NCI-H187 (cell line): Measurements from ENCODE around the gene ZMYND19.
A peak's percentile ranks its signal among the peaks of the same experiment; 100 is the strongest.
"Not testable (repeated sequence)": the region's sequence is repeated elsewhere in the genome, so short reads cannot be mapped to it uniquely, and the experiment has no call there.

Experiments used
- DNase-seq, 2 experiments: peaks; one replicate each; lab custom pipeline; 2025; lab: John Stamatoyannopoulos, UW

ZMYND19 gene

DNA sequence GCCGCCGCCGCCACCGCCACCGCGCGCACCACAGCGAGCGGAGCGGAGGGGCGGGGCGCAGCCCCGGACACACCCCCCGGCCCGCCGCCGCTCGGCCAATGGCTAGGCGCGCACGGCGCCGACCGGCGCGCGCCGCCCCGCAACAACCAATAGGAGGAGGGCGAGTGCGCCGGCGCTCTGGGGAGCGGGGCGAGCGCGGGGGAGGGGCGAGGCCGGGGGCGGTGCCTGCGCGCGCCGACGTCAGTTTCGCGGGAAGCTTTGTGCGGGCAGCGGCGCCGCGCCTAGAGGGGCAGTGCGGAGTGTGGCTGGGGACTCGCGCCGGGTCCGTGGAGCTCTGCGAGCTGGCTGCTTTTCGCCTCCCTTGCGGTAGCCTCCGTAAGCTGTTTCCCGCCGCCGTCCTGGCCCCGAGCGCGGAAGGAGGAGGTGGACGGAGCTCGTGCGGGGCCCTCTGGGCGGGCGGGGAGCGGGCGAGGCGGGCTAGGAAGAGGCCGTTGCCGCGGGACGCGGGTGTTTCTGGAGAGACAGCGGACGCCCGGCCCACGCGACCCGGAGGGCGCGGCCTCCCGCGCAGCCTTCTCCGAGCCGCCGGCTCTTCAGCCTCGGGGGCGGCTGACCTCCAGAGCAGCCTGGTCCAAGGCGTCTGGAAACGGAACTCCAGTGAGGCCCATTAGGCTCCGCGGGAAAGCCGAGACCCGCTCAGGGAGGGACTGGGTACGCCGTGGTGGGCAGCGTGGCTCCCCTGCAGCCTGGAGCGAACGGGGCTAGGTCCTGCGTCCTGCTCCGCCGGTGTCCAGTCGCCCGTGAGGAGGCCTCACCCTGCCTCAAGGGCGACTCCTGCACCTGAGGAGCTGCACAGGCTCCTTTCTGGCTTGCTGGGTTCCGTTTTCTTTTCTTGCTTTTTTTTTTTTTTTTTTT lies at the start of gene ZMYND19:
TSS of gene ZMYND19 (minus strand) at position 44 of the 915 bp plus-strand sequence. CDS start 249 bp downstream, outside the sequence.
- DNase-seq: peak; percentile 36 to 57

DNA sequence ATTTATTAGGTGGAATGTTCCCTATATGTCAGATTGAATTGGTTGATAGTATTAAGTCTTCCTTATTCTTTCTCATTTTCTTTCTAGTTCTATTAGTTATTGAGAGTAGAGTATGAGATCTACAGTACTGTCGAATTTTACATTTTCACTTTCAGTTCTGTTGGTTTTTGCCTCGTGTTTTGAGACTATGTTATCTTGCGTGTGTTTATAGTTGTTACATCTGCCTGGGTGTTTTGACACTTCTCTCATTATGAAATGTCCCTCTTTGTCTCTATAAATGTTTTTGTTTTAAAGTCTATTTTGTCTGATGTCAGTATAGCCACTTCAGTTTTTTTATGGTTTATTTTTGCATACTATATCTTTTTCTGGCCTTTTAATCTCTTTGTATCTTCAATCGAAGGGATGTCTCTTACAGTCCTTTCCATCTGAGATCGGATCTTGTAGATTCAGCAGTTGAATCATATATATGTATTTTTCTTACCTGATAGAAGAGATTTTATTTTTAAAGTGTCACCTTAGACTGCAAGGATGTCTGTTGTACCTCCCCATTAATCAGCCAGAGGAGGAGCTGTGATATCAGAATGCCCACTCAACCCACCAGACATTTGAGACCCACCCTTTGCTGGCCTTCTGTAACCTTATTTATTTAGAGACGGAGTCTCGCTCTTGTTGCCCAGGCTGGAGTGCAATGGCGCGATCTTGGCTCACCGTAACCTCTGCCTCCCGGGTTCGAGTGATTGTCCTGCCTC lies 49.2 kb upstream of the ZMYND19 start:
- DNase-seq: no peak

DNA sequence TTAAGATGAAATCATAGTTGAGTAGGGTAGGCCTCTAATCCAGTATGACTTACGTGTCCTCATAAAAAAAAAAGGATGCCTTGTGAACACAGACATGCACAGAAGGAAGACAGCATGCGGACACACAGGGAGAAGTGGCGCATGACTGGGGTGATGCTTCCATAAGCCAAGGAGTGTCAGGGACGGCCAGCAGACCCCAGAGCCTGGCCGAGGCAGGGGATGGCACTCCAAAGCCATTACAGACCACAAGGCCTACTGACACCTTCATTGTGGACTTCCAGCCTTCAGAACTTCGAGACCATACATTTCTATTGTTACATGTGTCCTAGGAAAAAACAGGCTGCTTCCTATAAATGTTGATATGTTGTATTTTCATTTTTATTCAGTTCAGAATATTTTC lies 48.4 kb upstream of the ZMYND19 start:
- no peak for DNase-seq

DNA sequence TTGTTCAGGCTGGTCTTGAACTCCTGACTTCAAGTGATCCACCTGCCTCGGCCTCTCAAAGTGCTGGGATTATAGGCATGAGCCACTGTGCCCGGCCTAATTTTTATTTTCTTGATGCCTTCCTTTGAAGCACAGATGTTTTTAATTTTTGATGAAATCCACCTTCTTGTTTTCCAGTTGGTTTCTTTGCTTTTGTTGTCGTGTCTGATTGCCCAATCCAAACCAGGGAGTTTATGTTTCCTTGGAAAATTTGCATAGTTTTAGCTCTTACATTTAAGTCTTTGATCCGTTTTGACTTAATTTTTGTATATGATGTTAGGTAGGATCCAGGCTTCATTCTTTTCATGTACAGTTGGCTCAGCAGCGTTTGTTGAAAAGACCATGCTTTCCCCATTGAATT lies 43.7 kb upstream of the ZMYND19 start:
- DNase-seq: no peak

DNA sequence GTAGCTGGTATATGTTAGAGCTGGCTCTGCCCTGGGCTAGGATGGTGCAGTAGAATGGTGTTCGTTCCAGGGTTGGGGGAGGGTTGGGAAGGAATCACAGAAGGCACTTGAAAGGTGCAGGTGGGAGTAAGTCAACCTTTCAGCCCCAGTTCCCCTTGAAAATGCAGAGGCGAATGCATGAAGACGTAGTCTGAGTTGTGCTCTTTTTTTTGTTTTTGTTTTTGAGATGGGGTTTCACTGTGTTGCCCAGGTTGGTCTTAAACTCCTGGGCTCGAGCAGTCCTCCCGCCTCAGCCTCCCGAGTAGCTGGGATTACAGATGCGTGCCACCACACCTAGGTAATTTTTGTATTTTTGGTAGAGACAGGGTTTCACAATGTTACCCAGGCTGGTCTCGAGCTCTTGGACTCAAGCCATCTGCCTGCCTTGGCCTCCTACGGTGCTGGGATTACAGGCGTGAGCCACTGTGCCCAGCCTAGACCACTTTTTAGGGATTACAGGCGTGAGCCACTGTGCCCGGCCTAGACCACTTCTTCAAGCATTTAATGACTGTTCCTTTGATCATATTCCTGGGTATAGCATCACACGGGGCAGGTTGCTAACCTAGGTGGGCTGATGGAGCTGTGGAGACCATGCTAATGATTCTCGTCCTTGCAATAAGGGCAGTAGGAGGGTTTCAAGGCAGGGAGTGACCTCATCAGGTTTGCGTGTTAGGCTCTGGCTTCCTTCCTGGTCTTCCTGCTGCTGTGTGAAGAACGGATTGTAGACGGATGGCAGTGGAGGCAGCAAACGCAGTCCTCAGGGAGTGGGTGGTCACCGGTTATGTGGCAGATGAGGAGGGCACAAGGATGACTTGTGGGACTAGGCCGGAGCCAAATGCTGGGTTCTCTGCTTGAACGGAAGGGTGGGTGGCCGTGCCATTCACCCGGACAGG lies 42.2 kb upstream of the ZMYND19 start:
- DNase-seq: no peak

DNA sequence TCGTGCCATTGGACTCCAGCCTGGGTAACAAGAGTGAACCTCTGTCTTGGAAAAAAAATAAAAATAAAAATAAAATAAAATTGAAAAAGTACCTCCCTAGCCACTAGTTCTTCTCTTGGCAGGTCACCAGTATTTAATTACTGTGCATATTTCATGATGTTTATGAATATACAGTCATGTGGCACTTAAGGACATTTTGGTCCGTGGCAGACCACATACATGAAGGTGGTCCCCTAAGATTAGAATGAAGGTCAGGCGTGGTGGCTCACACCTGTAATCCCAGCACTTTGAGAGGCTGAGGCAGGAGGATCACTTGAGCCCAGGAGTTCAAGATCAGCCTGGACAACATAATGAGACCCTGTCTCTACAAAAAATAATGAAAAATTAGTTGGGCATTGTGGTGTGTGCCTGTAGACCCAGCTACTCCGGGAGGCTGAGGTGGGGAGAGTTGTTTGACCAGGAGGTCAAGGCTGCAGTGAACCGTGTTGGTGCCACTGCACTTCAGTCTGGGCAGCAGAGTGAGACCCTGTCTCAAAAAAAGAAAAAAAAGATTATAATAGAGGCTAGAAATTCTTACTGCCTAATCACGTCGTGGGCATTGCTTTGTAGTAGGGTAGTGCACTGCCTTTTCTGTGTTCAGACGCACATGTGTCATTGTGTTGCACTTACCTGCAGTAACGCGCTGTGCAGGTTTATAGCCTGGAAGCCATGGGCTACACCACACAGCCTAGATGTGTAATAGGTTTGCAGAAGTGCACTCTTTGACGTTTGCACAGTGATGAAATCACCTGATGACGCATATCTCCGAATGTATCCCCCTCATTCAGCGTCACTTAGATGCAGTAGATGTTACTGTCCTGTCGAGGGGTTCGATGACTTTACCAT lies 41.3 kb upstream of the ZMYND19 start:
- DNase-seq: no peak

DNA sequence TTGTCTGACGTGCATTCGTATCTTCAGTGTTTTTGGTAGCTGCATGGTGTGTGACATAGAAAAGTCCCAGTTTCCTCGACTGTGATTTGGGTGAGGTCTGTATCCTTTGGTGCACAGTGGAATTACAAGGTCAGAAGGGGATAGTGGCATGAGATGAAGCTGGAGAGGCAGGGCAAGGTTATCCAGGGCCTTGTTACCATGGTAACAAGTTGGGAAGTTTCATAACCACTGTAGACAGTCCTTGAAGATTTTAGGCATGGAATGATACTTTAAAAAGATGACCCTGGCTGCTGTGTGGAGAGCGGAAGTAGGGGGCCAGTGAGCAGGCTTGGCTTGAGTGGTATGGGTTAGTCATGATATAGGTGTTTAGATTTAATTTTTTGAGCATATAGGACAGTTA lies 40.4 kb upstream of the ZMYND19 start:
- no peak for DNase-seq

DNA sequence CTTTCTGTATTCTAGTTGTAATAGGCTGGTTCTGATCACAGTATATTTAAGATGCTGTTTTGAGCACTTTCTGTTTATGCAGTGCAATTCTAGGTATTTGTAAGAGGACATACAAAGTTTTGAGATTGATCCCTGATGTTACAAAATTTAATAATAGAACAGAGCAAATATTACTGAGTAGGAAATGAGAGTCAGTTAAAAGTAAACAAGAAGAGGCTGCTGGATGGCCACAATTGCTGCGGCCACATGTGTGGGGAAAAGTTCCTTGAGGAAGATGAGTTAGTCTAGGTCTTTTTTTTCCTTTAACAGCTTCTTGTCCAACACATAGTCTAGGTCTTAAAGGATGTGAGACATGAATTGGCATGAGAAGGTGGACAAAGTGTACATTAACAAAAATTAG lies 39.8 kb upstream of the ZMYND19 start:
- no peak for DNase-seq

DNA sequence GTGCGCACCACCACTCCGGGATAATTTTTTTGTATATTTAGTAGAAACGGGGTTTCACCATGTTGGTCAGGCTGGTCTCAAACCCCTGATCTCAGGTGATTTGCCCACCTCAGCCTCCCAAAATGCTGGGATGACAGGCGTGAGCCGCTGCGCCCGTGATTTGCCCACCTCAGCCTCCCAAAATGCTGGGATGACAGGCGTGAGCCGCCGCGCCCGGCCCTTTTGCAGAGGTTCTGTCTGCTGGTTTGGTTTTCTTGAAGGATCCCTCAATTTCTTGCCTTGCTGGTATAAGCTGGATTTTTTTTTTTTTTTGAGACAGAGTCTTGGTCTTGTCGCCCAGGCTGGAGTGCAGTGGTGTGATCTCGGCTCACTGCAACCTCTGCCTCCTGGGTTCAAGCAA lies 37.1 kb upstream of the ZMYND19 start:
- DNase-seq: not testable (repeated sequence)

DNA sequence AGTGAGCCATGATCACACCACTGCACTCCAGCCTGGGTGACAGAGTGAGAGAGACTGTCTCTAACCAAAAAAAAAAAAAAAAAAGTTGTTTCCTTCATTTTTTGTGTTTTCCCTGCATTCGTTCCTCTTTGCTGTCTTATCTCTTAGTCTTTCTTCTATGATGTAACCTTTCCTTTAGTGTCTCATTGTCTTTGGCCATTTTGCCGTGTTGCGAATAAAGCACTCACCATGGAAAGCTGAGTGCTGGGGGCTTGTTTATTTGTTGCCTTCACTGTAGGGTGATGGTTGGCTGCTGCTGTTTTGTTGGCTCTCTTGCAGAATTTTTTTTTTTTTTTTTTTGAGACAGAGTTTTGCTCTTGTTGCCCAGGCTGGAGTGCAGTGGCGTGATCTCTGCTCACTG lies 36.2 kb upstream of the ZMYND19 start:
- no peak for DNase-seq

DNA sequence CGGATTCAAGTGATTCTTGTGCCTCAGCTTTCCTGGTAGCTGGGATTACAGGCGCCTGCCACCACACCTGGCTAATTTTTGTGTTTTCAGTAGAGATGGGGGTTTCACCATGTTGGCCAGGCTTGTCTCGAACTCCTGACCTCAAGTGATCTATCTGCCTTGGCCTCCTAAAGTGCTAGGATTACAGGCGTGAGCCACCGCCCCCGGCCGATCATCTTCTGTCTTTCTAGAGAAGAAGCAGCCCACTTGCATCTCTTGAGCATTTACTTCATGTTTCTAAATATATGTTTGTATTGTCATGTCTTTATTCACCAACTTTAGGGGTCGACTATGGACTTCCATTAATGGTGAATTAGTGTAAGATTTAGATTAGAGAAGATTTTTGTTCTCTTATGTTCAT lies 31.9 kb upstream of the ZMYND19 start:
- DNase-seq: not testable (repeated sequence)

DNA sequence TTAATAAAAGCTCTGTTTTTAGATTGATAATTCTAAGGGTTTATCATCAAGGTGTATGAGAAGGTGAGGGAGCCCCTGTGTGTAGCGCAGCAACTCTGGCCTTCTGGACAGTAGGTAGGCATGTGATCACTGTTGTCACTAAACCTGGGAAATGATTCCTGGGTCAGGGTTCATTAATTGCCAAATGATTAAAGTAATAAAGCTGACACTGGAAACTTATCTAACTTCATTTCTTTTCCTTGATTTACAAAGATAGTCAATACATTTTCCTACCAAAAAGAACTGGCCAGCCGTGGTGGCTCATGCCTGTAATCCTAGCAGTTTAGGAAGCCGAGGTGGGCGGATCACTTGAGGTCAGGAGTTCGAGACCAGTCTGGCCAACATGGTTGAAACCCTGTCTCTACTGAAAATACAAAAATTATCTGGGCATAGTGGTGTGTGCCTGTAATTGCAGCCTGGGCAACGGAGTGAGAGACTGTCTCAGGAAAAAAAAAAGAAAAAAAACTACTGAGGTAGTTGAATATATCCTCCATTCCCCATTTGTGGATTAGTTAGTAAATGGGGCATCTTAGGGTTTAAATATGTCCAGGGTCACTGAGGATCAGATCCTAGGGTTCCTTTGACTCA lies 30.9 kb upstream of the ZMYND19 start:
- no peak for DNase-seq

DNA sequence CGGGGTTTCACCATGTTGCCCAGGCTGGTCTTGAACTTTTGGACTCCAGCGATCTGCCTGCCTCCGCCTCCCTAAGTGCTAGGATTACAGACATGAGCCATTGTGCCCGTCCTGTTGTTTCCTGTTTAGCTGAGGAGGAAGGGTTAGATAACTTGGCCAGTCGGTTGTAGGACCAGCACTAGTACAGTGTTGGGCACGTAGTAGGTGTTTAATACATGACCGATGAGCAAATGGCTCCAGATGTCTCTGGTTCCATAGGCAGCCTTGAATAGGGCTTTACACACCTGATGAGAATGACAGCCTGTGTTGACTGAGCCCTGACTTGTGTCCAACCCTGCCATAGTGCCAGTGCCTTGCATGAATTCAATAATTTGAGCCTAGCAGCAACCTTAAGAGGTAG lies 30.3 kb upstream of the ZMYND19 start:
- no peak for DNase-seq

DNA sequence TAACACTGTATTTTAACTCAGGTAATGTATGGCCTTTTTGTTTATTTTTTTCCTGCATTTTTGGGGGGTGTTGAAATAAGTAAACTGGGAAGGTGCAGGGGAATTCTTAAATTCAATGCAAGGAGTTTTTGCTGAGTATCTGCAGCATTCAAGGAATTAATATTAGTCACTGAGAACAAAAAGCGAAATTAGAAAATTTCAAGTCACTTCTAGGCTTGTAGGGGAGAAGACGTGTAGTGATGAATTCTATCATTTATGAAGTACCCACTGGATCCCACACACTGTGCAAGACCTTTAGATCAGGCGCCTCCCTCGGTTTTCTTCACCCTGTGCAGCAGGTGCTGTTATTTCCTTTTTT lies 29.7 kb upstream of the ZMYND19 start:
- no peak for DNase-seq

DNA sequence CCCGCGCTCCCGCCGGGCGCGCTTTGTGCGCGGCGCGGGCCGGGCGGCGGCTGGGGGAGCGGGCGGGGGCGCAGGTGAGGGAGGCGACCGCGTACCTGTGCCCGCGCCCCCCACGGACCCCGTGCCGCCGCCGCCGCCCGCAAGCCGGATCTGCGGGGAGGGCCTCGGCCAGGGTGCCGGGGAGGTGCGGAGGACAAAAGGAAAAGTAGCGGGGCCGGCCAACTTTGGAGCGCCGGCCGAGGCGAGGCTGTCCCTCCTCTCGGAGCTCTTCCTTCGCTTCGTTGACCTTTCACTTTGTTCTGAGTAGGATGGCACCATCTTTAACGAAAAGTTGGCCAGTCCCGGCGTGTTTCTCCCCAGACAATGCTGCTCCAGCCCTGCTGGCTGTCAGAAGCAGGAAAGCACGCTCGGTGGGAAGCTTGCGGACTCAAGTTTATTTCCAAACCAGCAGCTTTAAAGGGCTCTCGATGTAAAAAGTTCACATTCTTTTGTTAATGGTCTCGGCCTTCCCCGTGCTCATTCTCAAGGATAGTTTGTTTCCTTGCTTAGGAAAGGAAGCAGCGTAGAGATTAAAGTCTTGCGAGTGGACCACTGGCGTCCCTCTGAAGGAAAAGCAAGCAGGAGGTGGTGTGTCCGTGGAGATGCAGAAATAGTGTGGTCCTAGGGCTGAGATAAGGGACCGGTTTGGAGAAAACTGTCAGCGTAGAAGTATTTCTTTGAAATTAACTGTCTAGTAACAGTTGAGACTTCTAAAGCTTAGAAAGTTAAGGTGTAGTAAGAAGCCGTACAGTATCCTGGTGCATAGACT lies 29.1 kb upstream of the ZMYND19 start:
- no peak for DNase-seq

DNA sequence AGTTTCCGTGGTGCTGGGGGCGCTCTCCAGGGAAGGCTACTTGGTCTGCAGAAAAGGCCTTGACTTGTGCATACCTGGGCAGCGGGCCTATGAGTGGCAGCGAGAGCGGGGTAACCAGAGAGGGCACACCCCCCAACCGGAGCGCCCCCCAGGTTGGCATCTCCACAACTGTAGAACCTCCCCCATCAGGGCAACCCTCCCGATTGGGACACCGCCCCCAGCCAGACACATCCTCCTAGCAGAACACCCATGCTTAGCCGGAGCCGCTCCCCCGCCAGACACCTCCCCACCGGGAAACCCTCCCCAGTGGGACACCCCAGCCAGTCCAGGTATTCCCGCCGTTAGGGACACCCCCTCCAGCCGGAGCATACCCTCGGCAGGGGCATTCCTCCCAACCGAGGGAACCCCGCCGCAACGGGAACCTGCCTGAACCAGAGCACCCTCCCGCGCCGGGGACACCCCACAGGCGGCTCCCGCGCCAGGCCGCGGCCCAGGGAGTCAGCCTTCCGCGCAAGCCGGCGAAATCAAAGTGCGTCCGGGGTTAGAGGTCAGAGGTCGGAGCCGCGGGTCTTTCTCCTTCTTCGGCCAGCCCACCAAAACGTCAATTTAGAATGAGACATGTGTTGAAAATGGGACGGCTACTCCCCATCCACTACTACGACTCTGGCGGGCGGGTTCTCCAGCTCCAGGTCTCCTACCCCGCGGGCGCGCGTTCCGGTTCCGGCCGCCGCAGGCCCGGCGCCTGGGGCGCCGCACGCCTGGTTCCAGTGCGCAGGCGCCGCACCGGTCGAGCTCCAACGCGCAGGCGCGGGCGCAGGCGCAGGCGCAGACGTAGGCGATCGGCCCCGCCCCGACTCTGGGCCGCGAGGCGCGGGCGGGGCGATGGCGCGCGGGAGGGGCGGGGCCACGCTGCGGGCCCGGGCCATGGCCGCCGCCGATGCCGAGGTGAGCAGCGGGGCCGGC lies 28.1 kb upstream of the ZMYND19 start, which contains the start of gene EHMT1:
TSS of gene EHMT1 (plus strand) at position 901 of the 963 bp plus-strand sequence. CDS start at position 925, 24 bp downstream.
- DNase-seq: peak; percentile 37 to 60

DNA sequence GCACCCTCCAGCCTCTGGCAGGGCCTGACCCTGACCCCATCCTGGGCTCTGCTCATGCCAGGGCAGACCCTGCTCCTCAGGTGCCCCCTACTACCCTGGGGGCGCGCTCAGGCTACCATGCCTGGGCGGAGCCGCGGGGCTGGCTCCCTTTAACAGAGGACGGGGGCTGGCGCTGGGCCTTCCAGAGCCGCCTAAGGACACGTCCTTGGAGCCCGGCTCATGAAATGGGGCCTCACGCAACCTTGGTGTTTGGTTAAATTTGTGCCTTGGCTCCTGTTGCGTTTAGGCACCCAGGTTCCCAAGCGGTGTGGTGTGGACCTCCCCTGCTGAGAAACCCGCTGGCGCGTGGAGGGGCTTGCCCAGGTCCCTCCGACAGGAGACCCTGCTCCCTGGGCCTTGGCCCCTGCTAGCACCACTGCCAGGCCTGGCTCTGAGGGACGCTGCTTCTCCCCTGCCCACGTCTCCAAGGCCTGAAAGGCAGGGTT lies 25.1 kb upstream of the ZMYND19 start:
- no peak for DNase-seq
